ENCODE data around the gene STEEP1.

The STEEP1 gene

DNA sequence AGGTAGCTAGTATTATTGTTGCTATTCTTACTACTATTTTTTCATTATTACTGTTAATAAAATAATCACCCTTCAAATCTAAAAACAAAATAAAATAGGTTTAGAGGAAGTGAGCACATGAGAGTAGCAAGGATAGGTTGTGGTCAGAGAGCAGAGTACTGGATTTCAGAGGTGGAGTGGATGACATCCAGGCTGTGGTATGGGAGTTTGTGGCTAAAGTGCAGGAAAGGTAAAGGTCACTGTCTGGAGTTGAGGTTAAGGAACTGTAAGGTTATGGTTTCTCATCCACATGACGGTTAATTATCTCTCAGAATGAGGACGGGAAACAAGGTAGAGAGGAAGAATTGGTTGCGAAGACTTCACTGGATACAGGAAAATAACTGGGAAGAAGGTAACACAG lies 27.7 kb downstream of the STEEP1 start:
- TF ChIP-seq CTCF (IDR thresholded peaks at IDR 0.05; ENCODE audit: insufficient read depth, low read length, poor library complexity, severe bottlenecking) (no peak), EZH2phosphoT487 (conservative IDR thresholded peaks at IDR 0.05; ENCODE audit: low read length) (no peak)
- no peaks in the 10 kb centered on the region for H3K79me2 ChIP-seq (ENCODE audit: insufficient read depth, low read length)
- H3K9ac ChIP-seq (ENCODE audit: low read length), result no peak overlapping the region
- no peaks in the 10 kb centered on the region for H3K27me3 ChIP-seq (ENCODE audit: low read length)
- H3K27ac ChIP-seq (ENCODE audit: low read depth, low read length), result no peak overlapping the region
- H3K36me3 ChIP-seq (ENCODE audit: low read length), result no peaks in the 10 kb centered on the region
- no peak overlapping the region for H3K4me3 ChIP-seq (ENCODE audit: insufficient read depth, low read length, poor library complexity, severe bottlenecking)
- no peaks in the 10 kb centered on the region for H3K9me2 ChIP-seq (replicated peaks; ENCODE audit: insufficient read depth, low read length)
- no peaks in the 10 kb centered on the region for H3F3A ChIP-seq (ENCODE audit: insufficient read depth)
- H3K9me3 ChIP-seq (ENCODE audit: insufficient read depth, low read length), result no peaks in the 10 kb centered on the region
- no peaks in the 10 kb centered on the region for H4K20me1 ChIP-seq (ENCODE audit: low read depth, low read length)
- no peak overlapping the region for H3K4me2 ChIP-seq (ENCODE audit: low read depth, low read length, poor library complexity, severe bottlenecking)
- H2AFZ ChIP-seq (ENCODE audit: low read depth, low read length, severe bottlenecking), result no peak overlapping the region

DNA sequence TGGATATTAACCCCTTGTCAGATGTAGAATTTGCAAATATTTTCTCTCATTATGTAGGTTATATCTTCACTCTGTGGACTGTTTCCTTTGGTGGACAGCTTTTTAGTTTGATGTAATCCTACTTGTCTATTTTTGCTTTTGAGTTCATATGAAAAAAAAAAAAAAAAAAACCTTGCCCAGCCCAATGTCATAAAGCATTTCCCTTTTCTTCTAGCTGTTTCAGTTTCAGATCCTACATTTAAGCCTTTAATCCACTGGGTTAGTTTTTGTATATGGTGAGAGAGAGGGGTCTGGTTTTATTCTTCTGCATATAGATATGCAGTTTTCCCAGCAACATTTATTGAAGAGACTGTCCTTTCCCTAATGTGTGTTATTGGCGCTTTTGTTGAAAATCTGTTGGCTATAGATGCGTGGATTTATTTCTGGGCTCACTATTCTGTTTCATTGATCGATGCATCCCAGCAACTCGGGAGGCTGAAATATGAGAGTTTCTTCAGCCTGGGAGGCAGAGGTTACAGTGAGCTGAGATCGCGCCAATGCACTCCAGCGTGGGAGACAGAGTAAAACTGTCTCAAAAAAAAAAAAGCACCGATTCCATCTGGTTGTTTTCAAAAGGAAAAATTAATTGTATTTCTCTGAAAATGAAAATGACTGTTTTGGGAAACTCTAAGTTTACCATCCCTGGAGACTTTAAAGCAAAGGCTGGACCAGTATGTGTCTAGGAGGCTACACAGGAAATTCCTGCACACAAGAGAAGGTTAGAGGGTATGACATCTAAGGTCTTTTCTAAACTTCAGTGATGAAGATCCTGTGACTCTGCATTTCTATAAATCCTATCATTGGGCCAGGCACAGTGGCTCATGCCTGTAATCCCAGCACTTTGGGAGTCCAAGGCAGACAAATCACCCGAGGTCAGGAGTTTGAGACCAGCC lies 35.6 kb downstream of the STEEP1 start:
- no peak for TF ChIP-seq CTCF (IDR thresholded peaks at IDR 0.05; ENCODE audit: insufficient read depth, low read length, poor library complexity, severe bottlenecking)
- TF ChIP-seq EZH2phosphoT487 (conservative IDR thresholded peaks at IDR 0.05; ENCODE audit: low read length), result no peak
- H3K27me3 ChIP-seq (ENCODE audit: low read length), result no peaks in the 10 kb centered on the region
- no peaks in the 10 kb centered on the region for H3K36me3 ChIP-seq (ENCODE audit: low read length)
- no peaks in the 10 kb centered on the region for H3F3A ChIP-seq (ENCODE audit: insufficient read depth)
- H3K9me3 ChIP-seq (ENCODE audit: insufficient read depth, low read length), result no peaks in the 10 kb centered on the region
- no peak overlapping the region for H2AFZ ChIP-seq (ENCODE audit: low read depth, low read length, severe bottlenecking)
- no peaks in the 10 kb centered on the region for H3K79me2 ChIP-seq (ENCODE audit: insufficient read depth, low read length)
- H3K9ac ChIP-seq (ENCODE audit: low read length), result no peak overlapping the region
- H3K4me2 ChIP-seq (ENCODE audit: low read depth, low read length, poor library complexity, severe bottlenecking), result no peak overlapping the region
- no peak overlapping the region for H3K4me3 ChIP-seq (ENCODE audit: insufficient read depth, low read length, poor library complexity, severe bottlenecking)
- H3K27ac ChIP-seq (ENCODE audit: low read depth, low read length), result no peak overlapping the region
- no peaks in the 10 kb centered on the region for H3K9me2 ChIP-seq (replicated peaks; ENCODE audit: insufficient read depth, low read length)
- no peaks in the 10 kb centered on the region for H4K20me1 ChIP-seq (ENCODE audit: low read depth, low read length)

DNA sequence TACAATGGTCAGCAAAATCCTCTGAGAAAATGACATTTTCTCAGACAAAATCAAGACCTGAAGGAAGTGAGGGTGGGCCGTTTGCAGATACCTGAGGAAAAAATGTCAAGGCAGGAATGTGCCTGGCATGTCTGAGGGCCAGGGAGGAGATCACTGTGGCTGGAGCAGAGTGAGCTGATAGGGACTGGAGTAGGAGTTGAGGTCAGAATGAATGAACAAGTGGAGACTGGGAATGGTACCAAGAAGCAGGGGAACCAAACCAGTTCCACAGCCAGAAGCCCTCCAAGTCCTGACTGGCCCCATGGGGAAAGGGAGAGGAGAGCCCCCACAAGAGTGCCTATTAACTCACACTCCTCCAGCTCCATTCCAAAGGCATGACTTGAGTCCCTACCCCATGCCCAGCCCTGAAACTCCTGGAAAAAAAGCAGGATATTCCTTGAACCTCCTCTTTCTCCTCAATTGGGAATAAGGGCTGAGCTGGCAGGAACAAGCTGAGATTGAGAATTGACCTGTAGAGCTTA lies 41.5 kb downstream of the STEEP1 start:
- no peaks in the 10 kb centered on the region for H3K36me3 ChIP-seq (ENCODE audit: low read length)
- H3K27me3 ChIP-seq (ENCODE audit: low read length), result no peaks in the 10 kb centered on the region
- no peaks in the 10 kb centered on the region for H3K79me2 ChIP-seq (ENCODE audit: insufficient read depth, low read length)
- H3K9me3 ChIP-seq (ENCODE audit: insufficient read depth, low read length), result no peaks in the 10 kb centered on the region
- TF ChIP-seq EZH2phosphoT487 (conservative IDR thresholded peaks at IDR 0.05; ENCODE audit: low read length), result no peak
- no peak for TF ChIP-seq CTCF (IDR thresholded peaks at IDR 0.05; ENCODE audit: insufficient read depth, low read length, poor library complexity, severe bottlenecking)
- no peak overlapping the region for H3K4me2 ChIP-seq (ENCODE audit: low read depth, low read length, poor library complexity, severe bottlenecking)
- no peaks in the 10 kb centered on the region for H3K9me2 ChIP-seq (replicated peaks; ENCODE audit: insufficient read depth, low read length)
- H3K27ac ChIP-seq (ENCODE audit: low read depth, low read length), result no peak overlapping the region
- no peak overlapping the region for H3K4me3 ChIP-seq (ENCODE audit: insufficient read depth, low read length, poor library complexity, severe bottlenecking)
- no peak overlapping the region for H2AFZ ChIP-seq (ENCODE audit: low read depth, low read length, severe bottlenecking)
- H3F3A ChIP-seq (ENCODE audit: insufficient read depth), result no peaks in the 10 kb centered on the region
- no peaks in the 10 kb centered on the region for H4K20me1 ChIP-seq (ENCODE audit: low read depth, low read length)
- no peak overlapping the region for H3K9ac ChIP-seq (ENCODE audit: low read length)

Measured in SU-DHL-6 (cell line).